A172 (cell line): ENCODE data around the gene CMBL. TPM values are rescaled to one million over a fixed set of nuclear protein-coding genes. Genes with fewer than 3 reads are reported as not detected.

ENCODE experiments used
- DNase-seq: peaks from one replicate; pipeline ENCODE4 v3.0.0-alpha.2; 2015; ENCODE audit warnings: low spot score
- total RNA-seq: library from RNA; depleted of rRNA; stranded (reverse); fragments of >200 nt; shearing (Covaris generic); gene quantifications from 2 replicates; pipeline ENCODE4 v1.2.3, GENCODE V29; 2014

The CMBL gene
- total RNA-seq, 1 experiment from 2014 or later = 12.5 TPM

DNA sequence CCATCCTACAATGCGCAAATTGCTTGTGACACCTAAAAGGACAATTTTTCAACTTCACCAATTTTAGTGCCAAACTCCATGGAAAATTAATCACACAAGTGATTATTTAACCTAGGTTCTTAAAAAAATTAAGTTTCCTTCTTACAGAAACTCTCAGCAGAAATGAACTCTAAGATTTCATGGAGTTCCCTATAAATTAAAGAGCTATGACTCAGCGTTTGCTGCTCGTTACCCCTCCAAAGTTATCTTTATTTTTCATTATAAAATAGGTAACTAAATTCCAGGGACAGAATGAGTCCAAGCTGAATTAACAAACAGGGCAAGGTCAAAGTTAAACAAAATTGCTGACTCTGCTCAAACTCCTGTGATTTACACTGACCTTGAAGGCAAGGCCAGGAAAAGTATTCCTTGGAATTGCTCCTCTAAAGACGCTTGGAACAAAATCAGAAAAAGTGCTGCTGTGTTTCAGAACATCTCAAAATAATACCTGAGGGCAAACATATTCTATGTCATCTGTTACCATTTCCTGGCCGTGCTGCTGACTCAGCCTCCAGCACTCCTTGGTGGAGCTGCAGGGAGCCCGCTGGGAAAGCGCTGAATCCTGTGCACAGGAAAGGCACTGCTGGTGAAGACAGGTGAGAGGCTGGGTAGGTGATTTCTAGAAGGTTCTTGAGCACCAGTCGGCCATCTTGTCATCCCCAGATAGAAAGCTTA, 2.5 kb upstream of the CMBL start:
- DNase-seq = peak; percentile 78

DNA sequence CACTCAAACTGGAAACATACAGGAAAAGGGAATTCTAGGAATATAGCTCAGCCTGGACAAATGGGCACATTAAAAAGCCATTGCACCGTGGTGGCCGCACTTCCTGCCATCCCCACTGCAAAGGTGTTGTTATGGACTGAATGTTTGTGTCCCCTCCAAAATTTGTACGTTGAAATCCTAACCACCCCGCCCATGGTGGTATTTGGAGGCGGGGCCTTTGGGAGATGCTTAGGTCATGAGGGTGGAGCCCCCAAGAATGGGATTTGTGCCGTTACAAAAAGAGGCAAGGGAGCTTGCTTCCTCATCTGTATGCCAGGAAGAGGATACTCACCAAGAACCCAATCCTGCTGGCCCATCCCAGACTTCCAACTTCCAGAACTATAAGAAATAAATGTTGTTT, 1.1 kb upstream of the CMBL start:
- no peak for DNase-seq

DNA sequence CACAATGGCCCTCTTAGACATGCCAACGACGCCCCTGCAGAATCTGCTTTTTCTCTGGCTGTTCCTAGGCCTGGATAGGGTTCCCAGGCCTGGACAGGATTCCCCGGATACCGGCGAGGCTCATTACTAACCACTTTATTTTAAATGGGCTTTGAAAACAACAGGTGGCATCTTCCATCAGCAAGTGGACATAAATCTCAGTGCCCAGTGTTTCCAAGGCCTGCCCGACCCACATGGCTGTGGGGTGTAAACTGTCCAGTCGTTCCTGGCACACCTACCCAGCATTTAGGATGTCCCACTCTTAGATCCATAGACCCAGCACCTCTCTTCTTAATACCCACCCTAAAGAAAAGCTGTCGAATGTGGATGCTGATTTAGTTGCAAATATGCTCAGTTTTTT, 896 bp downstream of the CMBL start:
- no peak for DNase-seq

DNA sequence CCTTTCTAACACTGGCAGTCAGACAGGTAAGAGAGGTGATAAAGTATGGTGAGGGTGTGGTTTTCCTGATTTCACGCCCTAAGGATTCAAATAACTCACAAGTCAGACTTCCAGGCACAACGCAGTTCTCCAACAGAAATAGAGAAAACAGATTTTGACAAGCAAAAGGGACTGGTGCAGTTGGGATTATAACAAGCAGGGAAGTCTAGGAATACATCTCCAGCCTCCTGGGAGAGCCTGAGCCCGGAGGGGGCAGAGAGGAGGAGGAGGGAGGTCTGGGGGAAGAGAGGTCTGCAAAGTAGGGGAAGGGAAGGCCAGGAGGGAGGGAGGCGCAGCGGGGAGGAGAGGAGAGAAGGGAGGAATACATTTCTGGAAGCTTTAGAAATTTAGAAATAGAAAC, 1.6 kb downstream of the CMBL start:
- no peak for DNase-seq

DNA sequence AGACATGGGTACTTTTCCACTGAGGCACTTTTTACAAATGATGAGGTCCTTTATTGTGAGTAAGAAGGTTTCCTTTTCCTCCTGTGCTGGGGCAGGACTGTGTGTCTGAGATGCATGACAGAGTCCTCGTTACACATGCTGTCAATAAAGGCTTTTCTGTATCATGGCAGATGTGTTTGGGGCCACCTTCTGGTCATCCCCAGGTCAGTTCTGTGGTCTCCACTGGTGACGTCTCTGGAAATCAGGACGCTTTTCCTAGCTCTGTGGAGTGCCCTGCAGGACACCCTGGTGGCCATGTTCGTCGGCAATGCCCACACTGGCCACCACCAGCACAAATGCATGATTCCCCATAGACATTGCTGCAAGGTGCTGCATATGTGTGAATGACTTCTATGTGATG, 2.8 kb downstream of the CMBL start:
- DNase-seq = no peak

DNA sequence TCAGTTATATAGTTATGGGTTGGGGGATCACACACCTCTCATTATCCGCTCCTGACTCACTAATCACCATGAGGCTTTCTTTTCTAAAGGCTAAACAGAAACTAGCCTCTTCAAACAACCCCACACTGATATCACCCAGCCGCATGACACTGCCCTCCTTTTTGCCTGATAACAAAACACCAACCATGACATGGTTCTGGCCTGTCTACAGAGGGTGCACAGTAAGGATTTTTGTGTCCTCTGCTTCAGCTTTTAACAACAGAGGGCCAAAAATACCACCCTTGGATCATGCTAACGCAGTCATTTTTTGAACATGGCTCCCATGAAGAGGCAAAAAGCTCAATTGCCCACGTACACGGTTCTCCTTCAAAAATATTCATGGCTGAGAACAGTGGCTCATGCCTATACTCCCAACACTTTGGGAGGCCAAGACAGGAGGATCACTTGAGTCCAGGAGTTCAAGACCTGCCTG, 4.0 kb downstream of the CMBL start:
- DNase-seq = no peak

DNA sequence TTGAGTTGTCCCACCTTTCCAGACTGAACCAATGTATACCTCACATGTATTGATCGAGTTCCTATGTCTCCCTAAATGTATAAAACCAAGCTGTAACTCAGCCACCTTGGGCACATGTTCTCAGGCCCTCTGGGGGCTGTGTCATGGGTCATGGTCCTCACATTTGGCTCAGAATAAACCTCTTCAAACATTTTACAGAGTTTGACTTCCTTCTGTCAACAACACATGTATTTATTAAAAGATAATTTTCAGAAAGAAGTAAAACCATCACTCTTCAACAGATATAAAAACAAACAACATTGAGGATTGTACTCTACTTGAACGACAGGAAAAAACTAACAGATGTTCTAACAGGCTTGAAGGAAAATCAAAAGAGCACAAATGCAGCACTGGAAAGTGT, 4.5 kb downstream of the CMBL start:
- DNase-seq = no peak

DNA sequence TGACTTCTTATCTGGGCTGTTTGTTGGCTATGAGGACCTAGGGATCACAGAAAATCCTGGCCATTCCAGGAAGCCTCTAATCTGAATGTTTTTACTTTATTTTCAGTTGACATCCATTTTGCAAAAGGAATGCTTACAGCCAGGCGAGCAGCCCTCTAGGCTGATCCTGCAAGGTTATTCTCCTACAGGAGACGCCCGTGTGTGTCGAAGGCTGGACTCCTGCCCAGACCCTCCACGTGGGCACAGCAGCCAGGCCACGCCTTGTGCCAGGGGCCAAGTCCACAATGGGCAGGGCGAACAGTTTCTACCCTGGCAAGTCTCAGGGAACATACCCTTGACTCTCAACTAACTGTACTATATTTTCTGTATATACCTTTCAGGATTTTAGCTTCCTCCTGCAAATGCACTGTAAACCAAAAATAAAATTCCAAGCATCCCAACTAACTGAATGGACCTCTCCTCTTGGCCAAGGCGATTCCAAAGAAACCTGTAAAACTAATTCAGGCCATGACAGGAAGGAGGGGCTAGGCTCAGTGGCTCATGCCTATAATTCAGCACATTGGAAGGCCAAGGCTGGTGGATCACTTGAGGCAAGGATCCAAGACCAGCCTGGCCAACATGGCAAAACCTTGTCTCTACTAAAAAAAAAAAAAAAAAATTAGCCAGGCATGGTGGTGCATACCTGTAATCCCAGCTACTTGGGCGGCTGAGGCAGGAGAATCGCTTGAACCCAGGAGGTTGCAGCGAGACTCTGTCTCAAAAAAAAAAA, 5.7 kb downstream of the CMBL start:
- peak; percentile 76 for DNase-seq

DNA sequence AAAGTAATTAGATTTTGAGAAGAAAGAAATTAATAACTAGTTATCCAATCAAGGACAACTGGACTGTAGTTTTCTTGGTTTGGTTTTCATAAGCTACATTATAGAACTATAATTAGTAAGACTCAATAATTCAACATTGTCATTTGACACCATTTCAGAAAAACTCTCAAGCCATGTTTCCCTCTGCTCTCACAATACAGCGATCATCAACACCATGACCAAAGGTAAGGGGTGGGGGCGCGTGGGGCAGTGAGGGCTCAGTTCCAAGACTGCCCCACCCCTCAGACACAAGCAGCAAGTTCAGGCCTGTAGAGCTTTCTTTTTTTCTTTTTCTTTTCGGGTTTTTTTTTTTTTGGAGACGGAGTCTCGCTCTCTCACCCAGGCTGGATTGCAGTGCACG, 6.4 kb downstream of the CMBL start:
- no peak for DNase-seq

DNA sequence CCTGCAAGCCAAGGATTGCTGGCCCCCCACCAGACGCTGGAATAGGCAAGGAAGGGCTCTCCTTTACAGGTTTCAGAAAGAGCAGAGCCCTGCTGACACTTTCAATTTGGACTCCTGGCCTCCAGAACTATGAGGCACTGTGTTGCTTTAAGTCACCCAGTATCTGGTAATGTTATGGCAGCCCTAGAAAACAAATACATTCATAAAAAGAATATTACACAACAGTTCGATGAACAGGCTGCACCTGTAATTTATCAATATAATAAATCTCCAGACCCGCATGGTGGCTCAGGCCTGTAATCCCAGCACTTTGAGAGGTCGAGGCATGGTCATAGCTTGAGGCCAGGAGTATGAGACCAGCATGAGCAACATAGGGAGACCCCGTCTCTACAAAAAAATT, 7.5 kb downstream of the CMBL start:
- DNase-seq = no peak

DNA sequence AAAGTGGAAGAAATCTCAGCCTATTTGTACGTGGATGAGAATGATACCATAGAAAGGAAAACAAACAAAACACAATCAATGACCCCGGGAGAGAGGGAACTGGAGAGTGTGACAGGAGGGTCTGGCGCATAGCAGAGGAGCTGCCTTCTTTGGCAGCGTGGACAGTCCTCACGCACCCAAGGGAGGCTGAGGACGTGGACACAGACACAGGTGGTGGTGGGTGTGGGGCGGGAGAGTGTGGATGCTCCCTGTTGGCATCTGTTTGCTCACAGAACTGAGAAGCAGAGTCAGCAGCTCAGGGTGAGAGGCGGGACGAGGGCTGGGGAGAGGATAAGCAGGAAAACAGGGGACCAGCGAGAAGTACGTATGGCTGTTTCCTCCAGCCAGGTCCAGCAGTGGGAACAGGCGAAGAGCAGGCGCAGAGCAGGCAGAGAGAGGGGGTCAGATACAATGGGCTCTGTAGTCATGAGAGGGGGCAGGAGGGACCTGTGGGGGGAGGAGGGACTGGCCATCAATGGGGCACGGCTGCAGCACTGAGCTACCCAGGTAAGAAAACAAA, 10.0 kb downstream of the CMBL start:
- no peak for DNase-seq

DNA sequence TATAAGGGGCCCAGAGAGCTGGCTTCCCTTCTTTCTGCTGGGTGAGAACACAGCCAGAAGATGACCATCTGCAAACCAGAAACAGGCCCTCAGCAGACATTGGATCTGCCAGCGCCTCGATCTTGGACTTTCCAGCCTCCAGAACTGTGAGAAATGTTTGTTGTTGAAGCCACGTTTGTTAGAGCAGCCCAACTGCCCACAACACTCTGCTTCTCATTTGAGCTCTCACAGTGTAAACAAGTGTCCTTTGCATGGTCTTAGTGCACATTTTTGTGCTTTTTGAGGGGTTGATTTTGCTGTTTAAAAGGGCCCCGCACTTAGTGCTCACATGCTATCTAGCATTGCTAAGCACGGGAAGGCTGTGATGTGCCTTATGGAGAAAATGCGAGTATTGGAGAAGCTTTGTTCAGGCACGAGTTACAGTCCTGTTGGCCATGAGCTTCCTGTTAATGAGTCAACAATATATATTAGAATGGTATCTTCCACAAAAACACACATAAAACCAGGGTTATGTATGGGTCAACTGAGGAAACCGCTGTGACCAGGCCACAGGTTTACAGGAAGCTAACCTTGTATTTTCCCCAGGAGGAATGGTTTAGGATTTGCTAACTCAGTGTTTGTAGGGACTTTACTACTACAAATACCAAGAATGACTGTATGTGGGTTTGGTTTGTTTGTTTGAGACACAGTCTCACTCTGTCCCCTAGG, 11.9 kb downstream of the CMBL start:
- no peak for DNase-seq

DNA sequence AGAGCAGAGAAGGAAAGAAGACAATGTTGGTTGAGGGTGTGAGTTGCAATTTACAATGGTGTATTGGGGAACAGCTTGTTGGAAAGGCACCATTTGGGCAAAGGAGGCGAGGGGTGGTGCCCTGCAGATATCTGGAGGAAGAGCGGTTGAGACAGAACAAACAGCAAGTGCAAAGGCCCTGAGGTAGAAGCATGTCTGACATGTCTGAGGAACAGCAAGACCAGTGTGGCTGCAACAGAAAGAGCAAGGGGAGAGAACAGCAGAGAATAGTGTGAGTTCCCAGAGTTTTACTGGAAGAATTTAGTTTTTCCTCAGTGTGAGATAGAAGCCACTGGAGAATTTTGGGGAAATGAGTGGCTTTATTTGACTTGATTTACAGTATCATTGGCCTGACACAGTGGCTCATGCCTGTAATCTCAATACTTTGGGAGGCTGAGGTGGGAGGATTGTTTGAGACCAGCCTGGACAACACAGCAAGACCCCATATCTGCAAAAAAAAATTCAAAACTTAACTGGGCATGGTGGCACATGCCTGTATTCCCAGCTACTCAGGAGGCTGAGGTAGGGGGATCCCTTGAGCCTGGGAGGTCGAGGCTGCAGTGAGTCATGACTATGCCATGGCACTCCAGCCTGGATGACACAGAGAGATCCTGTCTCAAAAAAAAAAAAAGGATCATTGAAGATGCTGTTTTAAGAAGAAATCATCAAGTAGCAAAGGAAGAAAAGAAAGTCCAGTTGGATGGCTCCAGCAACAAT, 13.6 kb downstream of the CMBL start:
- no peak for DNase-seq

DNA sequence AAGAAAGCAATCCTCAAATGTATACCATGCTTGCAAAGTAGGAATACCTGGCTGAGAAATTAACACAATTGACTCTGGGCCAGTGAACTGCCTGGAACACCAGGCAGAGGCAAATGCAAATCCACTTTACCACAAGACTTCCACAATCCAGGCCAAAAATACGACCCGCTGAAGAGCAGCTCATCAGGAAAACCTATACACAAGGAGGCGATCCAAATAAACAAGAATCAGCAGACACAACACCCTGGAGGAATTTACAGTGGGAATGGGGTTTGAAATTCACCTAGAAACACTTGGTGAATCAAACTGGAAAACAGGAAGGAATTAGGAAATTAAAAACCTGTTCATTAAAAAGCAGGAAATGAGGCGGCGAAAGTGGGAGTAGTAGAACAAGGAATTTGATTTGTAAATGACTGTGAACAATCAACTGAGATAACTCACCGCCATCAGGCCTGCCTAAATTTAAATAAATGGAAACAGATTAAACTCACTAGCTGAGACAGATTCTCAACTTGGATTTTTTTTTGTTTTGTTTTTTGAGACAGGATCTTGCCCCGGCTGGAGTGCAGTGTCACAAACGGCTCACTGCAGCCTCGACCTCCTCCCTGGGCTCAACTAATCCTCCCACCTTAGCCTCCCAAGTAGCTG, 15.9 kb downstream of the CMBL start:
- no peak for DNase-seq

DNA sequence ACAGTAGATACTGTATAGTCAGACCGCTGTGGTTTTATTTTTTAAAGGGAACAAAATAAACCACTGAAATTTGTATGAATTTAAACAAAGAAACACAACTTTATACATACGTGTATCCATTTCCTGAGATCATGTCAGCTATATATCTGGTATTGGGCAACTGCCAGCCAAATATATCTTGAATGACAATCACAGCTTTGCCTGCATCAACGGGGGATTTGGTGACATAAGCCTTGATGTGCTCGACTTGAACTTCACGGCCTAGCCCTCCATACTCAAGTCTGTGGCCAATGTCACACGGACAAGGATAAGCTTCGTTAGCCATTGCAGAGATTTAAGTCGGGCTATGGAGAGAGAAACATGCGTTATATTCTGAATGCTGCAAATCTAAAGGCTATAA, 17.3 kb downstream of the CMBL start:
- no peak for DNase-seq

DNA sequence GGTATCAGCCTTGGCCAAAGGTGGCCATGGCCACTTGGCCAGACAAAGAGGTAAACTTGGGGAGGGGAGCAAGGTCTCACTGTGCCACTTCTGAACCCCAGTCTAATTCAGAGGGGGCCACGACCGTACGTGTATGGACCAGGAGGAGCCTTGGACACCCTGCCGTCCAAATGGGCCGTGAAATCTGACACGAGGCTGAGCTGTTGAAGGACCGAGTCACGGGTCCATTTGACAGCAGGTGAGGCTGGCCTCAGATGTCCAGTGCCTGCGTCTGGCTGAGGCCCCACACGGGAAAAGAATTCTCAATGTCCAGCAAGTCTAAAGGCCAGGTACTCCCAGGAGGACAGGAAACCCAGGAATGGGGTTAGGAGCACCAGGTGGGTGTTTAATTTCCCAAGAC, 17.7 kb downstream of the CMBL start:
- no peak for DNase-seq

DNA sequence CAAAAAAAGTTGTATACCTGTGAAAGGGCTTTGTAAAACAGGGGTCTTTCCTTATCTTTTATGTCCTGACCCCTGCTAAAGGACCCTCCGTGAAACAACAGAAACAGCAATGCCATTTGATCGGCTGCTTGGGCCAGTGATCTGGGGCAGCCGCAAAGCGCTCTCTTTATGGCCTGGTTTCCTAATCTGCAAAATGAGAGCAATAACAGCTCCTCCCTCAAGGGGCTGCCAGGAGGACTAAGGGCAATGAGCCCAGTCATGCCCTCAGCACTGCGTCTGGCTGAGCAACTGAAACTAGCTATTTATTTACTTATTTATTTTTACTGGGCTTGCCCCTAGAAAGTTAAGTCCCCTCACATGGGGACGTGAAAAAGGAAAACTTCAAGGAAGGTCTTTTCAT, 18.3 kb downstream of the CMBL start:
- DNase-seq = no peak

DNA sequence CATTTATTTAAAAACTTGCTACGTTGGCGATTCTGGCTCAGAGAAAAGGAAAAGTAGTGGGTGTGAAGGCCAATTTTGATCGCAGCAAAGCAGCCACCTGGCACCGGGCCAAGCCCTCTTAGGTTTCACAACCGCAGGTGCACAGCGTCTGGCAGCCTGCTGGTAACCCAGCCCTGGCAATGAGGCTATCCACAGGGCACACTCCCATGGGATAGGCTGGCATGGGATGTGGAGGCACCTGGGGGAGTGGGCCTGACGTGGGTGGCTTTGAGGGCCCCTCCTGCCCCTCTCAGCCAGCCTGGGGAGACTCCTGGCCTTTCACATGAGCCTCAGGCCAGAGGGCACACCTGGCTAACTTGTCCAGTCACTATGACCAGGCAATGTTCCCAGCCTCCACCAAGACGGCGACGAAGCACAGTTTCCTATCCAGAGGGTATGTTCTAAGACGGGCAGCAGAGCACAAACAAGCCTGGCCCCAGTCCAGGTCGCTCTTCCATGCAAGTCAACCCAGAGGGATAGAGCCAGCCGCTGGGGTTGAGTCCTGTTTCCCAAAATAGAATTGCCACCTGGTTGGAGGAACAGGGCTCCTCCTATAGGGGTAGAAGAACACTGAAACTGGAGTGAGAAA, 19.0 kb downstream of the CMBL start:
- no peak for DNase-seq

DNA sequence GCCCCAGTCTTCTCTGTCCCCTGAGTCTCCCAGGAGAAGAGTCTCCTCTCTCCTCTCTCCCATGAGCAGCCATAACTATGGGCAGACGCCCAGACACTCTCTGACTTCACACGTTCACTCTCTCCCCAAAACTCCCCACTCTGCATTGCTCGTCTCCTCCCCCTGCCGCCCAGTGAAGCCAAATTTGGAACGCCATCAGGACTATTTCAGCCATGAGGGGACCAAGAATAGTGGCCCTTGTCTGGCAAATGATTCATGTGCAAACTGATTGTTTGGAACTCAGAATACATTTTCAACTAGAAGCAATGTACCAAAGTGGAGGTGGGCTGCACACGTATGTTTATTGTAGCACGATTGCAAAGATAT, 20.9 kb downstream of the CMBL start:
- DNase-seq = no peak

DNA sequence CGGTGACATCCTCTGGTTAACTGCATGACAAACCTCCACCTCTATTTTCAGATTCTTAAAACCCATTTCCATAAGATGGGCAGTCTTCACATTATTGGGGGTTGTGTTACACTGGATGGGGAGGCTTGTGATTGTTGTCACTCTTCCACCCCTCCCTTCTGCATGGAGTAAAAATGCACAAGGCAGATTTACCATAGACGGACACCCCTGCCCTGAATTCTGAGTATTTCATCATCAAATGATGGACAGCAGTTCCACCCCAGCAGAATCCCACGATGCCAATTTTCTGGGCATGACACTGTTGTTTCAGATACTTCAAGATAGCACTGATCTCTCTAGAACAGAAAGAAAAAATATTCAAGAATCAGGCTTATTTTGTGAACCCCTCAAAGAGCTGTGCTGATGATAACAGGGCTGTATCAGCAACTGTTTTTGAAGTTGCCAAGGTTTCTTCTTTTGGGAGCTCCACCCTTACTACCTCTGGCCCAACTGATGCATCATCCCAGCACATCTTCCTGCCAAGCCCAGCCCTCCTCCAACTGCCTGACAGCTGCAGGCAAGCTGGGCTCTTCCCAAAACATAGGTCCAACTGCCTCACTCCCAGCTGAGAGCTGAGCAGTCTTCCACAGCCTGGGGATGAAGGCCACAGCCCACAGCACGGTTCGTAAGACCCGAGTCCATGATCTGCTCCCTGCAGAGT, 21.4 kb downstream of the CMBL start:
- DNase-seq = no peak
